Measurements from ENCODE around the gene PNMA1. TPM values are rescaled to one million over a fixed set of nuclear protein-coding genes. Genes with fewer than 3 reads are reported as not detected.
A peak's percentile ranks its signal among the peaks of the same experiment; 100 is the strongest.

PNMA1 gene
- total and polyA plus RNA-seq, 2 of the 13 experiments (the other 11 are each of a cell fraction or from before 2014, with no cell fraction given): 7.0 to 8.3 TPM

DNA sequence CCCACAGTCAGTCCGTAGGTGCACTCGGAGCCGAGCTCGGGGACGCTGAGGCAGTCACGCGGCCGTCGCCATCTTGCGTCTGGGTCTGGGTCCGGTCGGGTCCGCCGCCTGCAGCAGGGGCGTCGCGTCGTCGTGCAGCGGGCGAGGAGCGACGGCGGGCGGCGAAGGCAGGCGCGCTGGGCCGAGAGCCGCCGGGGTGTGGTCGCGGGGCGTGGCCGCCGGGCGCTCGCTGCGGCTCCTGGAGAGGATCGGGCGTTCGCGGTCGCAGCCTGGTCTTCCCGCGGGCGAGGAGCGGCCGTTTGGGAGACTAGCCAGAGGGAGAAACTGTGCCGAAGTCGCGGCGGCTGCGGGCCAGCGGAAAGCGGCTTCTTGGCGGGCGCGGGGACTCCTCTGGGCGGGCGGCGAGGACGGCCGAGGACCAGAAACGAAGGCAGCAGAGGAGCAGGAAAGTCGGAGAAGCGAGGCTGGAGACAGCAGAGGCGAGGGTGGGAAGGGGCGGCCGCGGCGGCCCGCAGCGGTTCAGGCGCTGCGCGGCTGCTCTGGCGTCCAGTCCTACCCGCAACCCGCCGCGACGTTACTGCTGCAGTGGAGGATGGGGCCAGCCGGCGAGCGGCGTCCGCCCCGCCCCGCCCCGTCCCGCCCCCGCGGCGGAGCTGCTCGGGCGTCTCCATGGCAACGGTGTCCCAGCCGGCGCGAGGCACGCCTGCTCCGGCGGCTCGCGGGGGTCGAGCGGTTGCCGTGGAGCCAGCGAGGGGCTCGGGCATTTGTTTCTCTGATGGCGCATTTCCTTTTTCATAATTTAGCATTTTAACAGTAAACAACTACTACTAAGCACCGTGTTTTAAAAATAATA, at the start of gene PNMA1 (continued):
- TF ChIP-seq, protein P1, sequence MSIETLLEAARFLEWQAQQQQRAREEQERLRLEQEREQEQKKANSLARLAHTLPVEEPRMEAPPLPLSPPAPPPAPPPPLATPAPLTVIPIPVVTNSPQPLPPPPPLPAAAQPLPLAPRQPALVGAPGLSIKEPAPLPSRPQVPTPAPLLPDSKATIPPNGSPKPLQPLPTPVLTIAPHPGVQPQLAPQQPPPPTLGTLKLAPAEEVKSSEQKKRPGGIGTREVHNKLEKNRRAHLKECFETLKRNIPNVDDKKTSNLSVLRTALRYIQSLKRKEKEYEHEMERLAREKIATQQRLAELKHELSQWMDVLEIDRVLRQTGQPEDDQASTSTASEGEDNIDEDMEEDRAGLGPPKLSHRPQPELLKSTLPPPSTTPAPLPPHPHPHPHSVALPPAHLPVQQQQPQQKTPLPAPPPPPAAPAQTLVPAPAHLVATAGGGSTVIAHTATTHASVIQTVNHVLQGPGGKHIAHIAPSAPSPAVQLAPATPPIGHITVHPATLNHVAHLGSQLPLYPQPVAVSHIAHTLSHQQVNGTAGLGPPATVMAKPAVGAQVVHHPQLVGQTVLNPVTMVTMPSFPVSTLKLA (IDR thresholded peaks at IDR 0.05): no peak
- TF ChIP-seq, protein P2, sequence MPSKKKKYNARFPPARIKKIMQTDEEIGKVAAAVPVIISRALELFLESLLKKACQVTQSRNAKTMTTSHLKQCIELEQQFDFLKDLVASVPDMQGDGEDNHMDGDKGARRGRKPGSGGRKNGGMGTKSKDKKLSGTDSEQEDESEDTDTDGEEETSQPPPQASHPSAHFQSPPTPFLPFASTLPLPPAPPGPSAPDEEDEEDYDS (CRISPR knock-in tag; IDR thresholded peaks at IDR 0.05): no peak; the same call in 1 of the 2 replicates
- TF ChIP-seq NCOR1 (IDR thresholded peaks at IDR 0.05; ENCODE audit: borderline replicate concordance, low read length) (no peak), ZNF232 (CRISPR knock-in tag; IDR thresholded peaks at IDR 0.05; ENCODE audit: borderline replicate concordance) (no peak), KDM2A (CRISPR knock-in tag; IDR thresholded peaks at IDR 0.05; ENCODE audit: borderline replicate concordance, low read depth) (peak; percentile 95), ZNF326 (CRISPR knock-in tag; IDR thresholded peaks at IDR 0.05; ENCODE audit: borderline replicate concordance) (no peak), ZNF235 (CRISPR knock-in tag; IDR thresholded peaks at IDR 0.05; ENCODE audit: borderline replicate concordance) (no peak), SIX1 (CRISPR knock-in tag; IDR thresholded peaks at IDR 0.05; ENCODE audit: borderline replicate concordance) (no peak), ZNF558 (CRISPR knock-in tag; IDR thresholded peaks at IDR 0.05; ENCODE audit: borderline replicate concordance) (no peak), ZNF629 (CRISPR knock-in tag; conservative IDR thresholded peaks at IDR 0.05) (0 out of 2 replicates have a peak, but pooled peaks have one; percentile 11), PTBP1 (IDR thresholded peaks at IDR 0.05; ENCODE audit: low read depth, low read length, poor library complexity, severe bottlenecking) (no peak), ZNF207 (IDR thresholded peaks at IDR 0.05; ENCODE audit: borderline replicate concordance) (no peak)
- TF ChIP-seq, protein P3, sequence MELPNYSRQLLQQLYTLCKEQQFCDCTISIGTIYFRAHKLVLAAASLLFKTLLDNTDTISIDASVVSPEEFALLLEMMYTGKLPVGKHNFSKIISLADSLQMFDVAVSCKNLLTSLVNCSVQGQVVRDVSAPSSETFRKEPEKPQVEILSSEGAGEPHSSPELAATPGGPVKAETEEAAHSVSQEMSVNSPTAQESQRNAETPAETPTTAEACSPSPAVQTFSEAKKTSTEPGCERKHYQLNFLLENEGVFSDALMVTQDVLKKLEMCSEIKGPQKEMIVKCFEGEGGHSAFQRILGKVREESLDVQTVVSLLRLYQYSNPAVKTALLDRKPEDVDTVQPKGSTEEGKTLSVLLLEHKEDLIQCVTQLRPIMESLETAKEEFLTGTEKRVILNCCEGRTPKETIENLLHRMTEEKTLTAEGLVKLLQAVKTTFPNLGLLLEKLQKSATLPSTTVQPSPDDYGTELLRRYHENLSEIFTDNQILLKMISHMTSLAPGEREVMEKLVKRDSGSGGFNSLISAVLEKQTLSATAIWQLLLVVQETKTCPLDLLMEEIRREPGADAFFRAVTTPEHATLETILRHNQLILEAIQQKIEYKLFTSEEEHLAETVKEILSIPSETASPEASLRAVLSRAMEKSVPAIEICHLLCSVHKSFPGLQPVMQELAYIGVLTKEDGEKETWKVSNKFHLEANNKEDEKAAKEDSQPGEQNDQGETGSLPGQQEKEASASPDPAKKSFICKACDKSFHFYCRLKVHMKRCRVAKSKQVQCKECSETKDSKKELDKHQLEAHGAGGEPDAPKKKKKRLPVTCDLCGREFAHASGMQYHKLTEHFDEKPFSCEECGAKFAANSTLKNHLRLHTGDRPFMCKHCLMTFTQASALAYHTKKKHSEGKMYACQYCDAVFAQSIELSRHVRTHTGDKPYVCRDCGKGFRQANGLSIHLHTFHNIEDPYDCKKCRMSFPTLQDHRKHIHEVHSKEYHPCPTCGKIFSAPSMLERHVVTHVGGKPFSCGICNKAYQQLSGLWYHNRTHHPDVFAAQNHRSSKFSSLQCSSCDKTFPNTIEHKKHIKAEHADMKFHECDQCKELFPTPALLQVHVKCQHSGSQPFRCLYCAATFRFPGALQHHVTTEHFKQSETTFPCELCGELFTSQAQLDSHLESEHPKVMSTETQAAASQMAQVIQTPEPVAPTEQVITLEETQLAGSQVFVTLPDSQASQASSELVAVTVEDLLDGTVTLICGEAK (IDR thresholded peaks at IDR 0.05): no peak
- TF ChIP-seq, protein P3 (CRISPR knock-in tag; IDR thresholded peaks at IDR 0.05): 0 out of 2 replicates have a peak, but pooled peaks have one; percentile 41
- TF ChIP-seq, protein P4, sequence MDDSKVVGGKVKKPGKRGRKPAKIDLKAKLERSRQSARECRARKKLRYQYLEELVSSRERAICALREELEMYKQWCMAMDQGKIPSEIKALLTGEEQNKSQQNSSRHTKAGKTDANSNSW (CRISPR knock-in tag; IDR thresholded peaks at IDR 0.05; ENCODE audit: borderline replicate concordance): peak; percentile 61; the same call in 1 of the 2 replicates
- TF ChIP-seq, protein P5, sequence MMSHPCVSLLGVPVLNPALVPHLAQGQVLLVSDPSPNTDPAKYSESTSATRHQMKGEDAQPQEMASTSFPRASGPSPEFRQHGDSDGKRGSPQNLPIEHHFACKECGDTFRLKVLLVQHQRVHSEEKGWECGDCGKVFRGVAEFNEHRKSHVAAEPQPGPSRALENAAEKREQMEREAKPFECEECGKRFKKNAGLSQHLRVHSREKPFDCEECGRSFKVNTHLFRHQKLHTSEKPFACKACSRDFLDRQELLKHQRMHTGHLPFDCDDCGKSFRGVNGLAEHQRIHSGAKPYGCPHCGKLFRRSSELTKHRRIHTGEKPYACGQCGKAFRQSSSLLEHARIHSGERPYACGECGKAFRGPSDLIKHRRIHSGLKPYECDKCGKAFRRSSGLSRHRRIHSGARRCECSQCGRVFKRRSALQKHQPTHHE (CRISPR knock-in tag; IDR thresholded peaks at IDR 0.05; ENCODE audit: borderline replicate concordance): peak; percentile 41; the same call in 1 of the 2 replicates

Data from HepG2 (cell line).